ENCODE data around the gene MCL1.

- no peak for TF ChIP-seq CTCF (IDR thresholded peaks at IDR 0.05)
- no peak for TF ChIP-seq POLR2A (IDR thresholded peaks at IDR 0.05)
These were observed 35.8 kb downstream of the MCL1 start for GRCh38 chr1:150543500-150544143.
